Endometrium (tissue), 2 donors: ENCODE measurements around the gene KRTAP23-1.

Source experiments
- FAIRE-seq: peaks from 2 replicates; lab custom pipeline; 2012; peaks lifted over from hg19 to GRCh38; lab: Jason Lieb, UNC
- donor health status: control.
- donor health status: control.

KRTAP23-1 gene

DNA sequence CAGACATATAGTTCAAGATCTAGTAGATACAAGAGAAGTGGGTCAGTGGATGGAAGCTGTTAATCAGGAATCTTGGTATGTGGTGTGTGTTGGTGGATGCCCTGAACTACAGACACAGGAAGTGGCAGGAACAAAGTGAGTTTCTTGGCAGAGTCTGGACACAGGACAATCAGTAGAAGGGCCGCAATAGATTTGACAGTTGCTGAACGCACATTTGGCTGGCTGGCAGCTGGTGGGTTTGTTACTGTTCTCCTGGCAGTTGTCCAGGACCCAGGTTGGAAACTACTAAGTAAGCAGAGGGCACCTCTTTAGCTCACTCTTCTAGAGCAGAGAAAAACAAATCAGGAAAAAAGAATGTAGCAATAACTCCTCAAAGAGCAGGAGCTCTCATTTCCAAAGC is 41.5 kb downstream of the KRTAP23-1 start:
- no peak for FAIRE-seq

DNA sequence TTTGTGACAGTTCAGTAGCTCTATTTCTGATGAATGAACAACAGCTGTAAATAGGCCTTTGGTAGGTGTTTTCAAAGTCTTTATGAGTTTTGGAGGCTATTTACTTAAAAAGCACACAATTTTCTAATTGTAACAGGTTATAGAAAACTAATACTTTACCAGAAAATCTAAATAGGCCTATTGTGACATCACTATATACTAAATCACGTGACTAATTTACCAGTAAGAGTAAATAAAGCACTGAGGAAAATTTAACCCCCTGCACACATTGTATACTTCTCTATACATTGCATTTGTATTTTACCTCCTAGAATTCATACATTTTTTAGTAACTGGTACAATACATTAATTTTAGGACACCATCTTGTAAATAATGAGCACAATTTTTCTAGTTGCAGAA is 43.3 kb downstream of the KRTAP23-1 start:
- FAIRE-seq, result no peak
